OCI-LY7 (cell line): Measurements from ENCODE around the gene MCM5. TPM values are rescaled to one million over a fixed set of nuclear protein-coding genes. Genes with fewer than 3 reads are reported as not detected.

ENCODE experiments used
- BruUV-seq: library from RNA; stranded (reverse); fragments of 400-500 nt; replicated peaks from 2 replicates; lab custom pipeline; 2021; lab: Mats Ljungman, UMichigan
- CTCF ChIA-PET: fragments of 300-600 bp; sonication (Branson Sonifier 250); formaldehyde crosslinking; loops from one replicate; lab custom pipeline; 2022; ENCODE audit warnings: antibody characterized with exemption; ENCODE audit not compliant: unreplicated experiment; lab: Charles Lee
- POLR2A ChIA-PET: fragments of 300-600 bp; sonication (Branson Sonifier 250); formaldehyde crosslinking; loops from one replicate; lab custom pipeline; 2022; ENCODE audit warnings: antibody characterized with exemption; lab: Charles Lee
- DNase-seq: peaks from one replicate; pipeline ENCODE4 v3.0.0-alpha.2; 2015; ENCODE audit warnings: low spot score
- H2AFZ ChIP-seq: fragments of 200-600 bp; sonication (generic), shearing (Covaris generic); 2 replicates; pipeline ENCODE4 v1.6.1; 2014; ENCODE audit warnings: mild to moderate bottlenecking, antibody characterized with exemption, low read length, moderate library complexity
- H3K27ac ChIP-seq: fragments of 200-600 bp; sonication (generic); 2 replicates; pipeline ENCODE4 v1.5.1; 2014; ENCODE audit warnings: mixed run types, low read depth, mild to moderate bottlenecking, moderate library complexity, low read length, inconsistent platforms; ENCODE audit not compliant: poor library complexity, severe bottlenecking
- H3K36me3 ChIP-seq: fragments of 200-600 bp; sonication (generic); 2 replicates; pipeline ENCODE4 v1.6.1; 2014; ENCODE audit warnings: mild to moderate bottlenecking, antibody characterized with exemption, low read length, moderate library complexity, mixed read lengths; ENCODE audit not compliant: insufficient read depth
- H3K4me1 ChIP-seq: fragments of 200-600 bp; sonication (generic); 2 replicates; pipeline ENCODE4 v1.5.1; 2014; ENCODE audit warnings: mild to moderate bottlenecking, low read length; ENCODE audit not compliant: insufficient read depth, poor library complexity, severe bottlenecking
- H3K4me2 ChIP-seq: fragments of 200-600 bp; sonication (generic); 2 replicates; pipeline ENCODE4 v1.6.1; 2014; ENCODE audit warnings: mild to moderate bottlenecking, low read length
- H3K4me3 ChIP-seq: fragments of 200-600 bp; sonication (generic); 2 replicates; pipeline ENCODE4 v1.5.1; 2014; ENCODE audit warnings: mild to moderate bottlenecking, low read depth, low read length; ENCODE audit not compliant: poor library complexity, severe bottlenecking
- H3K79me2 ChIP-seq: fragments of 200-600 bp; sonication (generic); 2 replicates; pipeline ENCODE4 v1.6.1; 2016; ENCODE audit warnings: low read depth, mild to moderate bottlenecking, low read length, moderate library complexity, mixed read lengths; ENCODE audit not compliant: insufficient read depth
- H3K9me2 ChIP-seq: fragments of 200-600 bp; sonication (generic); 2 replicates; pipeline ENCODE4 v1.6.1; 2016; ENCODE audit warnings: mild to moderate bottlenecking, low read length, mixed read lengths; ENCODE audit not compliant: insufficient read depth
- H3K9me3 ChIP-seq: fragments of 200-600 bp; sonication (generic); 2 replicates; pipeline ENCODE4 v1.6.1; 2014; ENCODE audit warnings: mild to moderate bottlenecking, mixed run types, low read length, mixed read lengths
- H4K20me1 ChIP-seq: fragments of 200-600 bp; sonication (generic); 2 replicates; pipeline ENCODE4 v1.6.1; 2014; ENCODE audit warnings: mild to moderate bottlenecking, antibody characterized with exemption, low read length, moderate library complexity, mixed read lengths; ENCODE audit not compliant: insufficient read depth
- CTCF ChIP-seq: fragments of 200-600 bp; sonication (generic); conservative IDR thresholded peaks from 2 replicates; pipeline ENCODE4 v1.5.1; 2014; ENCODE audit warnings: mild to moderate bottlenecking, antibody characterized with exemption, low read length, moderate library complexity, mixed read lengths
- EZH2phosphoT487 ChIP-seq: fragments of 200-600 bp; sonication (generic); IDR thresholded peaks from 2 replicates; pipeline ENCODE4 v1.6.1; 2018; ENCODE audit warnings: low read depth, borderline replicate concordance, mild to moderate bottlenecking, mixed run types, antibody characterized with exemption, low read length, moderate library complexity, mixed read lengths
- intact Hi-C: fragments of 100-400 bp; cut with micrococcal nuclease; formaldehyde crosslinking; loops from one replicate; pipeline ENCODE4 v1.10.0; 2022; ENCODE audit not compliant: unreplicated experiment
- total RNA-seq, 2 experiments: library from RNA; depleted of rRNA in 1 of 2; stranded (reverse); fragments of >200 nt in 1 of 2; shearing (Covaris generic) in 1 of 2; gene quantifications; 2 replicates each; pipeline ENCODE4 v1.2.3, GENCODE V29; 2014 to 2022

MCM5 gene
- total RNA-seq, 2 experiments from 2014 or later = 242 to 360 TPM

DNA sequence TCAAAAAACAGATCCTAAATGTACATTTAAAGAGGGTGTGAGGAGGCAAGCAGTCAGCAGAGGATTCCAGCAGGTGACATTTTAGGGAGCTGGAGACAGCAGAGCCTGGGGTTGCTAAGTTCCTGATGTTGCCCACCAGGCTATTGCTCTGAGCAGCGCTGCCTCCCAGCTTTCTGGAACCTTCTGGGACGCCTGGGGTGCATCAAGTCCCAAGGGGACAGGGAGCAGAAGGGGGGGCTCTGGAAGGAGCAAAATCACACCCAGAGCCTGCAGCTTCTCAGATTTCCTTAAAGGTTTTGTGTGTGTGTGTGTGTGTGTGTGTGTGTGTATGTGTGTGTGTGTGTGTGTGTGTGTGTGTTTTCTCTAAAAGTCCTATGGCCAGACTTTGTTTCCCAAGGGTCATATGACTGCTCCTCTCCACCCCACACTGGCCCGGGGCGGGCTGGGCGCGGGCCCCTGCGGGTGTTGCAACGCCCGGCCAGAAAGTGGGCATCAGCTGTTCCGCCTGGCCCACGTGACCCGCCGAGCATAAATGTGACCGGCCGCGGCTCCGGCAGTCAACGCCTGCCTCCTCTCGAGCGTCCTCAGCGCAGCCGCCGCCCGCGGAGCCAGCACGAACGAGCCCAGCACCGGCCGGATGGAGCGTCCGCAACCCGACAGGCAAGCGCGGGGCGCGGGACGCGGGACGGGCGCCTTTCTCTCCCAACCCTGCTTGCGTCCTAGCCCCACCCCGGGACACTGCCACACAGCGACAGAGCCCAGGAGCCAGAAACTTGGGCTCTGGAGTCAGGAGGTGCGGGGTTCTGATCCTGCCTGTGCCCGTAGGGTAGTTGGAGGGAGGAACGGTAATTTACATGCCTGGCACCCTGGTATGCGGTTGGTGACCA is 19.2 kb upstream of the MCM5 start, which contains the start of gene HMOX1:
Gene HMOX1 (plus strand): TSS at position 560 of the 887 bp plus-strand sequence. CDS start 78 bp downstream, at position 638.
- TF ChIP-seq CTCF = no peak
- no peak for TF ChIP-seq EZH2phosphoT487
- Histone ChIP-seq H3K9me2 (no peaks in the 10 kb centered on the region), H3K36me3 (no peaks in the 10 kb centered on the region), H2AFZ (peak within 1 kb of the TSS; percentile 79), H3K9me3 (no peaks in the 10 kb centered on the region), H3K79me2 (no peaks in the 10 kb centered on the region), H4K20me1 (no peaks in the 10 kb centered on the region), H3K4me3 (peak within 1 kb of the TSS; percentile 55), H3K4me1 (peaks cover 56% of the 10 kb centered on the region), H3K27ac (no peak within 1 kb of the TSS), H3K4me2 (peak within 1 kb of the TSS; percentile 70)
- peak; percentile 51 for DNase-seq
- CTCF ChIA-PET = no interaction called here
- BruUV-seq = no TSS peak
- POLR2A ChIA-PET = interaction anchor here (0.7 to 1.3 kb wide), 4 partner anchors 13 to 44 kb away, joined by 3 read pairs; no protein-coding TSS in a partner anchor
- intact Hi-C loops = loop anchor here (2.0 kb wide), 1 partner anchor 28 kb away; no protein-coding TSS in a partner anchor

GRCh38 chr22:35381424-35382009 is 18.4 kb upstream of the MCM5 start:
- peak overlapping the region; percentile 55 for H3K4me3 ChIP-seq
- peak overlapping the region; percentile 79 for H2AFZ ChIP-seq
- ChIA-PET CTCF (no interaction called here), POLR2A (interaction anchor here (0.7 to 1.3 kb wide), 3 partner anchors 15 to 40 kb away, joined by 3 read pairs; no protein-coding TSS in a partner anchor)
- H3K4me1 ChIP-seq = peaks cover 50% of the 10 kb centered on the region
- H3K9me3 ChIP-seq = no peaks in the 10 kb centered on the region
- intact Hi-C loops = loop anchor here (2.0 kb wide), 1 partner anchor 29 kb away; no protein-coding TSS in a partner anchor
- no peak for DNase-seq
- no peaks in the 10 kb centered on the region for H4K20me1 ChIP-seq
- BruUV-seq = TSS peak; percentile 68
- no peaks in the 10 kb centered on the region for H3K36me3 ChIP-seq
- H3K27ac ChIP-seq = no peak overlapping the region
- no peaks in the 10 kb centered on the region for H3K79me2 ChIP-seq
- TF ChIP-seq EZH2phosphoT487 (no peak), CTCF (no peak)
- peak overlapping the region; percentile 70 for H3K4me2 ChIP-seq
- no peaks in the 10 kb centered on the region for H3K9me2 ChIP-seq
